HEK293 (cell line): Measurements from ENCODE around the gene ERBIN.

ENCODE experiments used
- CTCF ChIA-PET: fragments of 350-600 bp; formaldehyde crosslinking; extraction: SDS; loops from one replicate; lab custom pipeline; 2021; ENCODE audit warnings: antibody characterized with exemption; lab: Yijun Ruan, JAX
- POLR2A ChIA-PET: fragments of 300-600 bp; formaldehyde crosslinking; extraction: SDS; loops from one replicate; lab custom pipeline; 2020; ENCODE audit warnings: antibody characterized with exemption, inconsistent platforms; lab: Yijun Ruan, JAX
- H3K27ac ChIP-seq: fragments of 200-500 bp; sonication (Bioruptor generic); 2 replicates; pipeline ENCODE4 v1.5.1; 2014; ENCODE audit warnings: low read depth, low read length, control low read depth, inconsistent platforms; ENCODE audit errors: extremely low read depth
- H3K36me3 ChIP-seq, 2 experiments: fragments of 200-500 bp in 1 of 2; sonication (Bioruptor generic) in 1 of 2; 1 replicate in 1 of 2; 2 replicates in 1 of 2; pipeline ENCODE4 v1.5.1; 2014 to 2017; ENCODE audit warnings: inconsistent platforms in 2 of 2, low read length in 2 of 2; ENCODE audit not compliant: control insufficient read depth in 2 of 2, insufficient read depth in 1 of 2
- H3K4me1 ChIP-seq: fragments of 200-500 bp; sonication (Bioruptor generic); 2 replicates; pipeline ENCODE4 v1.5.1; 2014; ENCODE audit warnings: mild to moderate bottlenecking, low read length, inconsistent platforms; ENCODE audit not compliant: control insufficient read depth, insufficient read depth
- H3K4me3 ChIP-seq: 2 replicates; pipeline ENCODE4 v1.5.1; 2011; ENCODE audit warnings: low read depth, mild to moderate bottlenecking, control low read depth, low read length, moderate library complexity
- H3K9me3 ChIP-seq: fragments of 200-500 bp; sonication (Bioruptor generic); 2 replicates; pipeline ENCODE4 v1.5.1; 2014; ENCODE audit warnings: low read depth, low read length, inconsistent platforms; ENCODE audit not compliant: control insufficient read depth, insufficient read depth
- OSR2 ChIP-seq: fragments of 450-650 bp; formaldehyde crosslinking; IDR thresholded peaks from 2 replicates; pipeline ENCODE4 v1.5.1; 2016; ENCODE audit warnings: missing biosample characterization, missing genetic modification characterization
- TRIM28 ChIP-seq: IDR thresholded peaks from 2 replicates; pipeline ENCODE4 v1.6.1; 2011; ENCODE audit warnings: low read length, control low read depth, borderline replicate concordance
- ZBTB20 ChIP-seq: fragments of 450-650 bp; formaldehyde crosslinking; IDR thresholded peaks from 2 replicates; pipeline ENCODE4 v1.5.1; 2016; ENCODE audit warnings: missing biosample characterization, missing genetic modification characterization
- ZFP41 ChIP-seq: fragments of 450-650 bp; formaldehyde crosslinking; IDR thresholded peaks from 2 replicates; pipeline ENCODE4 v1.5.1; 2016; ENCODE audit warnings: missing biosample characterization, missing genetic modification characterization, borderline replicate concordance
- ZNF112 ChIP-seq: fragments of 450-650 bp; formaldehyde crosslinking; IDR thresholded peaks from 2 replicates; pipeline ENCODE4 v1.5.0; 2017; ENCODE audit warnings: missing biosample characterization, missing genetic modification characterization
- ZNF138 ChIP-seq: fragments of 450-650 bp; formaldehyde crosslinking; IDR thresholded peaks from 2 replicates; pipeline ENCODE4 v1.5.1; 2016; ENCODE audit warnings: missing biosample characterization, missing genetic modification characterization, borderline replicate concordance
- ZNF175 ChIP-seq: fragments of 450-650 bp; formaldehyde crosslinking; IDR thresholded peaks from 2 replicates; pipeline ENCODE4 v1.5.1; 2016; ENCODE audit warnings: missing biosample characterization, missing genetic modification characterization
- ZNF19 ChIP-seq: fragments of 450-650 bp; formaldehyde crosslinking; IDR thresholded peaks from 2 replicates; pipeline ENCODE4; 2016; ENCODE audit warnings: missing biosample characterization, missing genetic modification characterization, low read depth
- ZNF239 ChIP-seq: fragments of 450-650 bp; formaldehyde crosslinking; IDR thresholded peaks from 2 replicates; pipeline ENCODE4 v1.5.1; 2016; ENCODE audit warnings: missing biosample characterization, missing genetic modification characterization
- ZNF24 ChIP-seq: fragments of 450-650 bp; formaldehyde crosslinking; IDR thresholded peaks from 2 replicates; pipeline ENCODE4 v1.5.1; 2016; ENCODE audit warnings: missing biosample characterization, missing genetic modification characterization
- ZNF248 ChIP-seq: fragments of 450-650 bp; formaldehyde crosslinking; IDR thresholded peaks from 2 replicates; pipeline ENCODE4 v1.5.1; 2017; ENCODE audit warnings: missing biosample characterization, missing genetic modification characterization
- ZNF354C ChIP-seq: fragments of 450-650 bp; formaldehyde crosslinking; IDR thresholded peaks from 2 replicates; pipeline ENCODE4 v1.5.1; 2016; ENCODE audit warnings: missing biosample characterization, missing genetic modification characterization, low read depth, borderline replicate concordance
- ZNF366 ChIP-seq: fragments of 450-650 bp; formaldehyde crosslinking; conservative IDR thresholded peaks from 2 replicates; pipeline ENCODE4 v1.5.1; 2016; ENCODE audit warnings: missing biosample characterization, missing genetic modification characterization
- ZNF391 ChIP-seq: fragments of 450-650 bp; formaldehyde crosslinking; IDR thresholded peaks from 2 replicates; pipeline ENCODE4 v1.5.1; 2016; ENCODE audit warnings: low read depth, missing biosample characterization, missing genetic modification characterization, borderline replicate concordance
- ZNF398 ChIP-seq: fragments of 450-650 bp; formaldehyde crosslinking; IDR thresholded peaks from 2 replicates; pipeline ENCODE4 v1.5.1; 2017; ENCODE audit warnings: missing biosample characterization, missing genetic modification characterization
- ZNF514 ChIP-seq: fragments of 450-650 bp; formaldehyde crosslinking; IDR thresholded peaks from 2 replicates; pipeline ENCODE4 v1.5.1; 2016; ENCODE audit warnings: missing biosample characterization, missing genetic modification characterization
- ZNF560 ChIP-seq: fragments of 450-650 bp; formaldehyde crosslinking; IDR thresholded peaks from 2 replicates; pipeline ENCODE4 v1.5.1; 2017; ENCODE audit warnings: missing biosample characterization, missing genetic modification characterization, borderline replicate concordance
- ZNF621 ChIP-seq: fragments of 450-650 bp; formaldehyde crosslinking; IDR thresholded peaks from 2 replicates; pipeline ENCODE4 v1.5.1; 2017; ENCODE audit warnings: missing biosample characterization, missing genetic modification characterization
- ZNF629 ChIP-seq: fragments of 450-650 bp; formaldehyde crosslinking; IDR thresholded peaks from 2 replicates; pipeline ENCODE4 v1.5.1; 2017; ENCODE audit warnings: missing biosample characterization, missing genetic modification characterization
- ZNF785 ChIP-seq: fragments of 450-650 bp; formaldehyde crosslinking; IDR thresholded peaks from 2 replicates; pipeline ENCODE4 v1.5.1; 2016; ENCODE audit warnings: missing biosample characterization, missing genetic modification characterization
- ZNF843 ChIP-seq: fragments of 450-650 bp; formaldehyde crosslinking; IDR thresholded peaks from 2 replicates; pipeline ENCODE4 v1.5.1; 2016; ENCODE audit warnings: missing biosample characterization, missing genetic modification characterization
- ZSCAN30 ChIP-seq: fragments of 450-650 bp; IDR thresholded peaks from 2 replicates; pipeline ENCODE4 v1.5.1; 2018; ENCODE audit warnings: missing biosample characterization, mild to moderate bottlenecking, missing genetic modification characterization, moderate library complexity
- TF ChIP-seq, protein P1 (sequence below): fragments of 450-650 bp; formaldehyde crosslinking; IDR thresholded peaks from 2 replicates; pipeline ENCODE4 v1.5.1; 2016; ENCODE audit warnings: missing biosample characterization, missing genetic modification characterization
- TF ChIP-seq, protein P2 (sequence below): fragments of 450-650 bp; formaldehyde crosslinking; IDR thresholded peaks from 2 replicates; pipeline ENCODE4; 2016; ENCODE audit warnings: missing biosample characterization, missing genetic modification characterization
- TF ChIP-seq, protein P3 (sequence below): IDR thresholded peaks from 2 replicates; pipeline ENCODE4 v1.6.1; 2011; ENCODE audit warnings: mild to moderate bottlenecking, low read depth, low read length, borderline replicate concordance

Gene ERBIN

GRCh38 chr5:65943771-65944170, 17.4 kb downstream of the ERBIN start:
- Histone ChIP-seq H3K4me1 (no peaks in the 10 kb centered on the region), H3K27ac (no peak overlapping the region), H3K9me3 (no peaks in the 10 kb centered on the region), H3K36me3 (no peaks in the 10 kb centered on the region; a peak in 1 of 3 replicates), H3K4me3 (no peak overlapping the region)
- ChIA-PET CTCF (no interaction called here), POLR2A (no interaction called here)
- TF ChIP-seq ZNF354C (tag by site-specific recombination) (no peak), ZNF366 (no peak), ZSCAN30 (tag by site-specific recombination) (no peak), ZNF560 (tag by site-specific recombination) (no peak), ZNF19 (tag by site-specific recombination) (no peak), TRIM28 (no peak), ZNF138 (tag by site-specific recombination) (no peak), ZNF514 (no peak)
- TF ChIP-seq, protein P1, sequence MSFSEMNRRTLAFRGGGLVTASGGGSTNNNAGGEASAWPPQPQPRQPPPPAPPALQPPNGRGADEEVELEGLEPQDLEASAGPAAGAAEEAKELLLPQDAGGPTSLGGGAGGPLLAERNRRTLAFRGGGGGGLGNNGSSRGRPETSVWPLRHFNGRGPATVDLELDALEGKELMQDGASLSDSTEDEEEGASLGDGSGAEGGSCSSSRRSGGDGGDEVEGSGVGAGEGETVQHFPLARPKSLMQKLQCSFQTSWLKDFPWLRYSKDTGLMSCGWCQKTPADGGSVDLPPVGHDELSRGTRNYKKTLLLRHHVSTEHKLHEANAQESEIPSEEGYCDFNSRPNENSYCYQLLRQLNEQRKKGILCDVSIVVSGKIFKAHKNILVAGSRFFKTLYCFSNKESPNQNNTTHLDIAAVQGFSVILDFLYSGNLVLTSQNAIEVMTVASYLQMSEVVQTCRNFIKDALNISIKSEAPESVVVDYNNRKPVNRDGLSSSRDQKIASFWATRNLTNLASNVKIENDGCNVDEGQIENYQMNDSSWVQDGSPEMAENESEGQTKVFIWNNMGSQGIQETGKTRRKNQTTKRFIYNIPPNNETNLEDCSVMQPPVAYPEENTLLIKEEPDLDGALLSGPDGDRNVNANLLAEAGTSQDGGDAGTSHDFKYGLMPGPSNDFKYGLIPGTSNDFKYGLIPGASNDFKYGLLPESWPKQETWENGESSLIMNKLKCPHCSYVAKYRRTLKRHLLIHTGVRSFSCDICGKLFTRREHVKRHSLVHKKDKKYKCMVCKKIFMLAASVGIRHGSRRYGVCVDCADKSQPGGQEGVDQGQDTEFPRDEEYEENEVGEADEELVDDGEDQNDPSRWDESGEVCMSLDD, result no peak

DNA sequence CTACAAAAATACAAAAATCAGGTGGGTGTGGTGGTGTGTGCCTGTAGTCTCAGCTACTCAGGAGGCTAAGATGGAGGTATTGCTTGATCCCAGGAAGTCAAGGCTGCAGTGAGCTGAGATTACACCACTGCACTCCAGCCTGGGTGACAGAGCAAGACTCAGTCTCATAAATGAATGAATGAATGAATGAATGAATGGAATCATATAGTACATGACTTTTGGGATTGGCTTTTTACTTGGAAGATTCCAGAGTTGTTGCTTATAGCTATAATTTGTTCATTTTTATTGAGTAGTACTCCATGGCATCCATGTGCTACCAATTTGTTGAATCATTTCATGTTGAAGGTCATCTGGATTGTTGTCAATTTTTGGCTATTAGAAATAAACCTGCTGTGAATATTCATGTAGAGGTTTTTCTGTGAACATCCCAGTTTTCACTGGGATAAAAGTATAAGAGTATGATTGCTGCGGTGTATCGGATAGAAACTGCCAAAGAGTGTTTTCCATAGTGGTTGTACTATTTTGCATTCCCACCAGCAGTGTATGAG, 19.9 kb downstream of the ERBIN start:
- CTCF ChIA-PET, result no interaction called here
- POLR2A ChIA-PET, result interaction anchor here (0.6 kb wide), 1 partner anchor 12 kb away, joined by 3 read pairs; no protein-coding TSS in a partner anchor
- no peaks in the 10 kb centered on the region for H3K4me1 ChIP-seq
- no peak for TF ChIP-seq ZNF248 (tag by site-specific recombination)
- TF ChIP-seq ZNF24 (tag by site-specific recombination), result no peak
- TF ChIP-seq ZNF629, result no peak
- no peak for TF ChIP-seq ZFP41 (tag by site-specific recombination)
- TF ChIP-seq, protein P2, sequence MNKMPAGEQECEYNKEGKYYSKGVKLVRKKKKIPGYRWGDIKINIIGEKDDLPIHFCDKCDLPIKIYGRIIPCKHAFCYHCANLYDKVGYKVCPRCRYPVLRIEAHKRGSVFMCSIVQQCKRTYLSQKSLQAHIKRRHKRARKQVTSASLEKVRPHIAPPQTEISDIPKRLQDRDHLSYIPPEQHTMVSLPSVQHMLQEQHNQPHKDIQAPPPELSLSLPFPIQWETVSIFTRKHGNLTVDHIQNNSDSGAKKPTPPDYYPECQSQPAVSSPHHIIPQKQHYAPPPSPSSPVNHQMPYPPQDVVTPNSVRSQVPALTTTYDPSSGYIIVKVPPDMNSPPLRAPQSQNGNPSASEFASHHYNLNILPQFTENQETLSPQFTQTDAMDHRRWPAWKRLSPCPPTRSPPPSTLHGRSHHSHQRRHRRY (tag by site-specific recombination), result no peak
- TF ChIP-seq ZNF175 (tag by site-specific recombination), result no peak
- TF ChIP-seq ZNF398 (tag by site-specific recombination), result no peak
- TF ChIP-seq, protein P3, sequence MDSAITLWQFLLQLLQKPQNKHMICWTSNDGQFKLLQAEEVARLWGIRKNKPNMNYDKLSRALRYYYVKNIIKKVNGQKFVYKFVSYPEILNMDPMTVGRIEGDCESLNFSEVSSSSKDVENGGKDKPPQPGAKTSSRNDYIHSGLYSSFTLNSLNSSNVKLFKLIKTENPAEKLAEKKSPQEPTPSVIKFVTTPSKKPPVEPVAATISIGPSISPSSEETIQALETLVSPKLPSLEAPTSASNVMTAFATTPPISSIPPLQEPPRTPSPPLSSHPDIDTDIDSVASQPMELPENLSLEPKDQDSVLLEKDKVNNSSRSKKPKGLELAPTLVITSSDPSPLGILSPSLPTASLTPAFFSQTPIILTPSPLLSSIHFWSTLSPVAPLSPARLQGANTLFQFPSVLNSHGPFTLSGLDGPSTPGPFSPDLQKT, result no peak
- no peak for TF ChIP-seq ZNF843 (tag by site-specific recombination)
- no peak for TF ChIP-seq ZBTB20 (tag by site-specific recombination)
- no peak for TF ChIP-seq ZNF366
- TF ChIP-seq ZNF621 (tag by site-specific recombination), result no peak
- no peak for TF ChIP-seq OSR2 (tag by site-specific recombination)
- TF ChIP-seq ZNF239 (tag by site-specific recombination), result no peak
- TF ChIP-seq ZNF391, result no peak
- no peak for TF ChIP-seq ZNF112
- TF ChIP-seq ZNF785 (tag by site-specific recombination), result no peak
- no peak overlapping the region for H3K4me3 ChIP-seq
- H3K9me3 ChIP-seq, result no peaks in the 10 kb centered on the region
- H3K36me3 ChIP-seq, result no peaks in the 10 kb centered on the region; a peak in 1 of 3 replicates
- H3K27ac ChIP-seq, result no peak overlapping the region
